ENCODE data around the gene RAB3D.
A peak's percentile ranks its signal among the peaks of the same experiment; 100 is the strongest.
"Not testable (repeated sequence)": the region's sequence is repeated elsewhere in the genome, so short reads cannot be mapped to it uniquely, and the experiment has no call there.

RAB3D gene

DNA sequence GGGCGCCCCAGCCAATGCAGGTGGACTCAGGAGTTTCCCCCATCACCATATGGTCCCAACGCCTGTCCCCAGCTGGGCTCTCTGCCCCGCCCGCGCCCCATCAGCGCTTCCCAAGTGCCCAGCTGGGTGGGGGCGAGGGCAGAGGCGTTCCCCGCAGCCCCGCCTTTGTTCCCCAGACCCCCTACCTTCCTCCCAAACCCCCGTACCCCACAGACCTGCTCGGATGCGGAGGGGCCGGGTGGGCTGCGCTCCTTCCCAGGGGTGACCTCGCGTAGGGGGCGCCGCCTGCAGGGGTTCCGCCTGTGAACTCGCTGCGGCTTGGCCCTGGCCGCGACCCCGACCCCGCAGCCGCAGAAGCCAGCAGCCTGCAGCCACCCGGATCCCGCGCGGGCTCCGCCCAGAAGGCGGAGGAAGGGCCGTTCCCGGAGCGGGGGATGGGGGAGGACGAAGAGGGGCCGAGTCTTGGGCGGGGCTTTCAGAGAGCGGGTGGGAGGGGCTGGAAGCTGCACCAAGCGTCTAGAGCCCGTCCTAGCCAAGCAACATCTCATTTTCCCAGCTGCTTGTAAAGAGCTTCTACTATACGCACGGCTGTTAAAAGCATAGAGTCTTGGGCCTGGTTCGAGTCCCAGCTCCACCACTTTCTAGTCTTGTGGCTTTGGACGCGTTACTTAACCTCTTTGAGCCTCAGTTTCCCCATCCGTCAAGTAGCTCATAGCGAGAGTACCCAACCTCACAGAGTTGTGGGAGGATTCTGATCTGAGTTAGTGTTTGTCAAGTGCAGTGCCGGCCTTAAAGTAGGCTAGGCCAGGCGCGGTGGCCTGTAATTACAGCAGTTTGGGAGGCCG lies at the start of gene RAB3D:
Gene RAB3D, minus strand, starts transcription at position 404 of the 845 bp plus-strand sequence. CDS start 2,258 bp downstream, outside the sequence.
- DNase-seq (ENCODE audit: low spot score): peak; percentile 99

DNA sequence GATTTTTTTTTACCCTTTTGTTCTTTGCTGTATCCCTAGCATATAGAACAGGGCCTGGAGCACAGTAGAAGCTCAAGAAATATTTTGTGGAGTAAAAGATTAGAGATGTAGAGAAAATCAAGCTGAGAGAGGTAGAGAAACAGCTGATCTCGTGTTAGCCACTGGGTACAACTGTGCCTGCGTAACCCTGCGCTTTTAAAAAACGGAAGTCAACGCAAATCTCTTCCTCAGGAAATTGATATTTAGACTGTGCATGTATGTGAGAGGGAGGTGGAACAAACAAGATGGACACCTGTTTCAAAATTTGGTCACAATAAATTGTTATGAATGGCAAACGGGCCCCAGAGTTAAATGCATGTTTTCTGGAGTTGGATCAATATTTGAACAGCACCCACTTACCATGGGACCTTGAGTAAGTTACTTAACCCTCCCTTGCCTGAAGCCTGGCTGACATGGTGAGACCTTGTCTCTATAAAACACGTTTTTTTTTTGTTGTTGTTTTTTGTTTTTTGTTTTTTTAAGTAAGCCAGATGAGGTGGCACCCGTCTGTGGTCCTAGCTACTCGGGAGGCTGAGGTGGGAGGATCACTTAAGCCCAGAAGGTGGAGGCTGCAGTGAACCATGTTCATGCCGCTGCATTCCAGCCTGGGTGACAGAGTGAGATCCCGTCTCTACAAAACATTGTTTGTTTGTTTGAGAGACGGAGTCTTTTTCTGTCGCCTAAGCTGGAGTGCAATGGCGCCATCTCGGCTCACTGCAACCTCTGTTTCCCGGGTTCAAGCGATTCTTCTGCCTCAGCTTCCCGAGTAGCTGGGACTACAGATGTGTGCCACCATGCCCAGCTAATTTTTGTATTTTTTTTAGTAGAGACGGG lies 47.9 kb upstream of the RAB3D start:
- no peak for DNase-seq (ENCODE audit: low spot score)

- DNase-seq (ENCODE audit: low spot score): no peak
Measured at GRCh38 chr19:11384778-11385129, 45.3 kb upstream of the RAB3D start.

DNA sequence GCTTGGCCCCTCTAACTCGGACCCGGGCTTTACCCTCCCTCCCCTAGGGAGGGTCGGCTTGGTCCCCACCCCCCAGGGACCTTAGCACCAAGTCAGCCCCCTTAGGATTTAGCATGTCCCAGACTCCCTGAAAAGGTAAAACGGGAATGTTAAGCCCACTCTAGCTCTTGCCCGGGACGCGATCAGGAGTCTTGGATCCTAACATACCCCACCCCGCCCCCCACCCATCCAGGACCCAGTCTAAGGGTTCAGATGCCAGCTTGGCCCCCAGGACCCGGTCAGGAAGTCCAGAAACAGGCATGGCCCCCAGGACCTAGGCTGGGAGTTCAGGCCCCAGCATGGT lies 44.2 kb upstream of the RAB3D start:
- DNase-seq (ENCODE audit: low spot score): no peak

DNA sequence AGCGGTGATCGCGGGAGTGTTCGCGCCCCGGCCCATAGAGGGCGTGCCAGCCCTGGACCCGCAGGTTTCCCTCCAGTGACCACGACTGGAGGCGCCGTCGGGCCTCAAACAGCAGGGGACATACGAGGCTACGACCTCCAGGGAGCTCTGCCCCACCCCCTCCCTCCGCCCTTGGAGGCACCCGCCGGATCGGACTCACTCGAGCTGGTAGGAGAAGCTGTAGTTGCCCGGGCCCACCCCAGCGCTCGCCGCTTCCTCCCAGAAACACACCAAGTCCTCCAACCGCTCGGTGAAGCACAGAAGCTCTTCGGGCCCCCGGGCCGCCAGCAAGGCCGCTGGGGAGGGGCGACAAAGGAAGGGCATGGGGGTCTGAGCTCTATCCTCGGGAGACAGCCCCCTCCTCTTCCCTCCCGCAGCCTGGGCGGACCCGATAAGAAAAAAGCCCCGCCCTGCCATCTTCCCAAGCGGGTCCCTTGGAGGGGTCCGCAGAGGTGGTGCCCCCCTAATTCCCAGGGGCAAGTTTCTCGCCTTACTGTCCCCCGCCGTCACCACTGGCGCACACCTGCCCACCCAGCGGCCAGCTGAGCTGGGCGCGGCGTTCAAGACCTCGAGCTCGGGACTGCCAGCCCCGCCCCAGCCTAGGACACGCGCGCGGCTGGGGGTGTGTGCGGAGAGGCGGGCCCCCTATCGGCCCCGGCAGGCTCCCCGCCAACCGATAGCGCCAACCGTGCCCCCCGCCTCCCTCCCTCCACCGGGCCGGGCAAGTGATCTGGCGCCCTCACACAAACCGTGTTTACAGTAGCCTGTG lies 43.6 kb upstream of the RAB3D start:
- no peak for DNase-seq (ENCODE audit: low spot score)

DNA sequence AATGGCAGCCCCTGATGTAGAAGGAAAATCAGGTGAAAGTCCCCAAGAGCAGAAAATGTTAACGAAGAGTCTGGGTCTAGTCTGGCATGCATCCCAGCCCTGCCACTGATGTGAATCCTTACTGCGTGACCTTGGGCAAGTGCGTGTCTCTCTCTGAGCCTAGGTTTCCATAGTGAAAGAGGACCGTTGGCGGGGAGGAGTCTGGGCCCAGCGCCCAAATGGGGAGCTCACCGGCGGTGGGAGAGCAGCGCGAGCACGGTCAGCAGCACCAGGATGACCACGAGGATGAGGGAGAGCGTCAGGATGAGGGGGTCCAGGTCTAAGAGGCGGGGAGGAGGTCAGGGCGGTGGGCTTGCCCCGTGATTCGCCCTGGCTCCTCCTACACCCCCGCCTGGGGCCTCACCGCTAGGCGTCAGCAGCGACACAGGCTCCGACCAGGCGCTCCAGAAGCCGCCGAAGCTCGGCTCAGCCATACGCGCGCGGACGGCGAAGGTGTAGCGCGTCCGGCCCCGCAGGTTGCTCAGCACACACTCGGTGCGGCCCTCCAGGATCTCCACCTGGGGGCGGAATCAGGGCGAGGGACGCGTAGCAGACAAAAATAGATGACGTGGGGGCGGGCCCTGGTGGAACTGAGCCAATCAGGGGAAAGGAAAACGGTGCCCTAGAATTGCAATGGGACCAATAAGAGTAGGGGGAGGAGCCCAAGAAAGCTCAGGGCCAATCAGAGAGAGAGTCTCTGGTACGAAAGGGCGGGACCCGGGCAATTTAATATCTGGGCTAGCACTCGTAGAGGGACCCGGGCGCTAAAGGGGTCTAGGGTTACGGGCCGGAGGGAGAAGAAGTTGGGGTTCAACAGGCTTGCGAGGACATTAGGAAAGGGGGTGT lies 41.4 kb upstream of the RAB3D start:
- peak; percentile 89 for DNase-seq (ENCODE audit: low spot score)

DNA sequence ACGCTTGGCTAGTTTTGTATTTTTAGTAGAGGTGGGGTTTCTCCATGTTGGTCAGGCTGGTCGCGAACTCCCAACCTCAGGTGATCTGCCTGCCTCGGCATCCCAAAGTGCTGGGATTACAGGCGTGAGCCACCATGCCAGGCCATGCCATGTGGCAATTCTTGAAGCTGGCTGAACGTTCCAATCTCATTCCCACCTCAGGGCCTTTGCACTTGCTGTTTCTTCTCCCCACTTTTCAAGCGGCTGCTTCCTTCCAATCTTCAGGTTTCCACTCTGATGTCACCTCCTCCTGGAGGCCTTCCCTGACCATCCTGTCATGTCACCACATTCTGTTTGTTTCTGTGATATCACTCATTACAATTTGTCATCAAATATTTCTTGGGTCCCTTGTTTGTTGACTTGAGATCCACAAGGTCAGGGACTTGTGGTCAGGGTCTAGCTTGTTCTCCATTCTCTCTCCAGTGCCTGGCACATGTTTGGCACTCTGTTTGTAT lies 40.4 kb upstream of the RAB3D start:
- no peak for DNase-seq (ENCODE audit: low spot score)

GRCh38 chr19:11379269-11379845 lies 39.9 kb upstream of the RAB3D start:
- DNase-seq (ENCODE audit: low spot score): not testable (repeated sequence)

DNA sequence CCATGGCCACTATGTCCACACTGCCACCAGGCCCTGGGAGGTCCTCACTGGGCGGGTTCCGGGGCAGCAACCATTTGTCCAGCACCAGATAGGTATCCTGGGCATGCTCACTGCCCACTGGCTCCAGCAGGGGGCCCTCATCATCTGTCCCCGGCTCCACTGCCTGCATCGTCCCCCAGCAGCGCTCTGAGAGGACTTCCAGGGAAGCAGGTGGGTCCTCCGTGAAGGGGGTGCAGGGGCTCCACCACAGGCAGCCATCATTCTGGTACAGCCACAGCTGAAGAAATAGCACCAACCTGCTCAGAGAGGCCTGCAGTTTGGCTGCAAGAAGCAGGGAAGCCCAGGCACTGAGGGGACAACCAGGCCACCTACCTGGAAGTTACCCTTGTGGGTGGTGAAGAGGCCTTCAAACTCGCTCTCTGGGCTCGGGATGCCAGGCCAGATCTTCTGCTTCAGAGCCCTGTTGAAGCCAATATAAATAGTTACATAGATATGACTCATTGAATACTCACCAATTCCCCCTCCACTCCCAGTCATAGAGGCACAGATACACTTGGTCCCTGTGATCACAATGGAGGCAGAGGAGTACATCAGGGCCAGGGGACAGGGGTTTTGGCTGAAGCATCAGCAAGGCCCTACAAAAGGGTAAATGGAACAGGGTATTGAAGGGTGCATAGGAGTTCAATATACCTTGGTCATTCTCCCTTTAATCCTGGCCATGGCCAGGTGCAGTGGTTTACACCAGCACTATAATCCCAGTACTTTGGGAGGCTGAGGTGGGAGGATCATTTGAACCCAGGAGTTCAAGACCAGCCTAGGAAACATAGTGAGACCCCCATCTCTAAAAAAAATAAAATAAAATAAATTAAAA lies 39.1 kb upstream of the RAB3D start:
- peak; percentile 24 for DNase-seq (ENCODE audit: low spot score)

DNA sequence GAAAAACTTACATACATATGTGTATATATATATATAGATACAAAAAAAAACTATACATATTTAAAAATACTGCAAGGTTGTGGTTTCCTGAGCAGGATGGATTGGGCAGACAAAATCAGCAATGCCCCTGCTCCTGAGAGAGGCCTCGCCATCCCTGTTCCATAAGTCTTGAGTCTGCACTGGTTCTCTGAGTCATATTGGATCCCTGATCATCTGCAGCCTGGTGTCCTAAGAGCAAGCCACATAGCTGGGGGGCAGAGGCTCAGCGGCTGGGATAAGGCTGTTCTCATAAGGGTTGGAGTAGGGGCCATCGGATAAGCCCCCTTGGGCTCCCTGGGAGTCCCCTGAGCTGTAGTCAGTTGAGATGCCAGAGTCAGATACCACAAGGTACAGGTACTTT lies 38.3 kb upstream of the RAB3D start:
- no peak for DNase-seq (ENCODE audit: low spot score)

- DNase-seq (ENCODE audit: low spot score): no peak
Measured at GRCh38 chr19:11377237-11377636, 37.8 kb upstream of the RAB3D start.

DNA sequence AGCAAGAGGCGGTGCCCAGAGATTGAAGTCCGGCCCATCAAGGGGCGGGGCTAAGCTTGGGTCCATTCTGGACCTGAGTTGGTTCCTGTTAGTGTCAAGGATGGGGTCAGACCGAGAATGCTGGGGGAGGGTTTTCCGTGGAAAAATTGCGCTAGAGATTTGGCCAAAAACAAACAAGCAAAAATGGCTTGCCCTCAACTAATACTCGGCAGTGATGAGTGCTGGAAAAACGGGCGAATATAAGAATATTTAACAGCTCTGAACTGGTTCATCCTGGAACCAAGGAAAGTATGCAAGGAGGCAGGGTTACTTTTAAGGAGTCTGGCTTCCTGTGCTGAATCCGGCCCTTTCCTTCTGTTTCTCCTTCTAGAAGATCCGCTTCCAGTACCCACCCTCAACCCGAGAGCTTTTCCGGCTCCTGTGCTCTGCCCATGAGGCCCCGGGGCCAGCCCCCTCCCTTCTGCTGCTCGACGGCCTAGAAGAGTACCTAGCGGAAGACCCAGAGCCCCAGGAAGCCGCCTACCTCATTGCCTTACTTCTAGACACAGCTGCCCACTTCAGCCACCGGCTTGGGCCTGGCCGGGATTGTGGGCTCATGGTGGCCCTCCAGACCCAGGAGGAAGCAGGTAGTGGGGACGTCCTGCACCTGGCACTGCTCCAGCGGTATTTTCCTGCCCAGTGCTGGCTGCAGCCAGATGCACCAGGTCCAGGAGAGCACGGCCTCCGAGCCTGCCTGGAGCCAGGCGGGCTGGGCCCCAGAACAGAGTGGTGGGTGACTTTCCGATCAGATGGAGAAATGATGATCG lies 35.9 kb upstream of the RAB3D start:
- DNase-seq (ENCODE audit: low spot score): peak; percentile 19

DNA sequence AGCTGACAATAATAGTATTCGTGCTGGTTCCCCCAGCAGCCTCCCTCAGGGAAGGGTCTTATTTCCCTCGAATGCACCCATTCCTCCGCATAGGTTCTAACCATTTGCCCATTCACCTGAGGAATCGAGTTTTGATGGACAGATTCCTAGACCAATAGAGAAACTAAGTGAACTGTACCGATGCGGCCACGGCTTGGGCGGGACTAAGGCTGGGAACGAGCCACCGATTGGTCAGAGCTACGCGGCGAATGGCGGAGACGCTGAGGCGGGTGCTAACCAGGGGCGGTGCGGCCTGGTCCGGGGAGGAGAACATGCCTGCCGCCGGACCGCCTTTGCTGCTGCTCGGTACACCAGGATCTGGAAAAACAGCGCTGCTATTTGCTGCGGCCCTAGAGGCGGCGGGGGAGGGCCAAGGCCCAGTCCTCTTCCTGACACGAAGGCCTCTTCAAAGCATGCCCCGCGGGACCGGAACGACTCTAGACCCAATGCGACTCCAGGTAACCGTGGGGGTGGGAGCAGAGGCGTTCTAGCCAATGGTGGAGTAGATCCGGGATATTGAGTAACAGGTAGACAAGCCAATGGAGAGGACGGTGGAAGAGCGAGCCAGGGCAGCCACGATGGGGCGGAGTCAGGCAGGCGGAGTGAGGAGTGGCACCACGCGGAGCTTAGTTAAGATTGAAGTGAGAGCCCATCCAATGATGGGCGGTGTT lies 35.1 kb upstream of the RAB3D start, which contains the start of gene SWSAP1:
Gene SWSAP1, plus strand, starts transcription at position 234 of the 710 bp plus-strand sequence. Its CDS starts 15 bp downstream, at position 249.
- DNase-seq (ENCODE audit: low spot score): peak; percentile 95

DNA sequence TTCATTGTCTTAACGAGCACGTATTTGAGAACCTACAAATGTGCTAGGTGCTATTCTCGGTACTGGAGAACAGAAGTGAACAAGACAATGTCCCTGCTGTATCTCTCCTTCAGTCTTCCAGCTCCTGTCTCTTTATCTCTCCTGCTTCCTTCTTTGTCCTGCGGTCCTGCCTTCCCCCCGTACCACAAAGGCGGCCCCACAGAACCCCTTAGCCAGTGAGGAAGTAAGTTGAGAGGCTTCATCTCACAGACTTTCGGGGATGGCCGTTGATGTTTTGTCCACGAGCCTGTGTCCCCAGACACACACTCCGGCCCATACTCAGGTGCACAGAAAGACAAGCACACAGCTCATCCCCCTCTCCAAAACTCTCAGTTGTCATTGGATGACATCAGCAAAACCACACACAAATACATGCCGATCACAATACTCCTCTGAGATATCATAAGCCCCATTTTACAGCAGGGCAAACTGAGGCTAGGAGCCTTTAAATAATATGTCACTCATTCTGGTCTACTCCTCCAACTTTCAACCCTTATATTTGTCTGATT lies 34.5 kb upstream of the RAB3D start:
- DNase-seq (ENCODE audit: low spot score): no peak

DNA sequence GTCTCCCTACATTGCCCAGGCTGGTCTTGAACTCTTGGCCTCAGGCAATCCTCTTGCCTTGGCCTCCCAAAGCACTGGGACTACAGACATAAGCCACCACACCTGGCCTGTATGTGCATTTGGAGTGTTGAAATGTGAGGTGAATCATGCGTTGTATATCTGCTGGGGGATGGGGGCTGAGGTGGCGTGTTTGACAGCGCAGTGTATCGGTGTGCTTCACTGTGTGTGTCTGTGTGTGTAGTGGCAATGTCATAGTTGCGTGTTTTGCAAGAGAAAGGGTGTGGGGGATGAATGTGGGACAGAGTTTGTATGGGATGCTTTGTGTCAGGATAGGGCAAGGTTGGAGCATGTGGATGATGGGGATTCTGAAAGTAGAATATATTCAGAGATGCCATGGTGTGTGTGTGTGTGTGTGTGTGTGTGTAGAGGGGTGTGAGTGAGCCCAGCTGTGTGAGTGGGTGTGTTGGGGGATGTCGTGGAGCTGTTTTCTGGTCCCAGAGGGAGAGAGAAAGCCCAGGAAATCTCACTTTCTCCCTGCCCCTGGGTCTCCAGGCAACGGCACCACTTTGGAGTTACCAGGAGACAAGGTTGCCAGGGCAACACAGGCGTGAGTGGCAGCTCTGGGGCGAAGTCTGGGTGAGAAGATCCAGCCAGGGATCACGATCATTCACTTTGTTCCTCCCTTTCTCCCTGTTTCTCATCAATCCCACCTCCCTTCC lies 33.9 kb upstream of the RAB3D start:
- peak; percentile 51 for DNase-seq (ENCODE audit: low spot score)

GRCh38 chr19:11370744-11371143 lies 31.3 kb upstream of the RAB3D start:
- no peak for DNase-seq (ENCODE audit: low spot score)

DNA sequence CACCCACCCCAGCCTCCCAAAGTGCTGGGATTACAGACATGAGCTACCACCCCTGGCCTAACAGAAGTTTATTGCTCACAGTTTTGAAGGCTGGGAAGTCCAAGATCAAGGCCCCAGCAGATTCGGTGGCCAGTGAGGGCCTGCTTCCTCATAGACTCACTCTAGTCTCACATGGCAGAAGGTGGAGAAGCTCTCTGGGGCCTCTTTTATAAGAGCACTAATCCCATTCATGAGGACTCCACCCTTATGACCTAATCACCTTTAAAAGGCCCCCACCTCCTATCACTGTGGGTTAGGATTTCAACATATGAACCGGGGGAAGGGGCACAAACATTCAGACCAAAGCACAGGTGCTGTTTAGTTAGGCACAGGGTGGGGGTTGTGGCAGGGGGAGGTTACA lies 28.1 kb upstream of the RAB3D start:
- DNase-seq (ENCODE audit: low spot score): no peak

Data from iPS-NIHi11 (cell line).